ENCODE data around the gene RYR3.

DNA sequence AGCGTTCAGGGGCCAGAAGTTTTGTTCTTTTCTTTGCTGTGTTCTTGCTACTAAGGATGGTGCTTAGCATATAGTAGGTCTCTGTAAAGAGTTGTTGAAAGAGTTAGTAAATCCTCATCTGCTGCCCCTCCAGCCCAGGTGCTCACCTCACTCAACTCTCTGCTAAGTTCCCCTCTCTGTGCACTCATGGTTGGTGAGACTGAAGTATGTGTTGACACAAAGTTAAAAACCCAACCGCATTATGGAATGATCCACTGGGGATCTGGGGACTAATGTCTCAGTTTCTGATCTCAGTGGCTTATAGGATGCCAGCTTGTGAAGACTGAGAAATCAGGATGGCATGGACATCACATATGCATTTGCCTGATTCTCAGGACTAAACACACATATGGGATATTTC lies 13.8 kb downstream of the RYR3 start:
- TF ChIP-seq POLR2A (IDR thresholded peaks at IDR 0.05; ENCODE audit: low read length) (no peak), GATA1 (IDR thresholded peaks at IDR 0.05; ENCODE audit: low read depth, low read length) (no peak)
